CD4-positive, alpha-beta memory T cell (primary cell): ENCODE results near the gene CRADD. TPM values are rescaled to one million over a fixed set of nuclear protein-coding genes. Genes with fewer than 3 reads are reported as not detected.

ENCODE experiments used
- CTCF ChIA-PET: fragments of 350-600 bp; sonication (Branson Sonifier 250); formaldehyde crosslinking; loops from one replicate; lab custom pipeline; 2021; ENCODE audit warnings: inconsistent platforms; ENCODE audit not compliant: partially characterized antibody; lab: Charles Lee
- POLR2A ChIA-PET: fragments of 350-600 bp; sonication (Branson Sonifier 250); formaldehyde crosslinking; loops from one replicate; lab custom pipeline; 2021; ENCODE audit not compliant: partially characterized antibody; lab: Charles Lee
- DNase-seq, 5 donors: peaks; one replicate each; pipeline versions ENCODE4 v3.0.0 to v3.0.0-alpha.2; 2020 to 2022; ENCODE audit warnings: mixed read lengths in 1 of 5
- H3K27ac ChIP-seq: one replicate; pipeline ENCODE4 v1.7.0; 2013; ENCODE audit warnings: low read depth, low read length
- H3K27me3 ChIP-seq: 2 replicates; pipeline ENCODE4 v1.7.0; 2013; ENCODE audit warnings: mild to moderate bottlenecking, low read length, moderate library complexity; ENCODE audit not compliant: insufficient read depth
- H3K36me3 ChIP-seq: 2 replicates; pipeline ENCODE4 v1.7.0; 2013; ENCODE audit warnings: mild to moderate bottlenecking, low read length, moderate library complexity; ENCODE audit not compliant: insufficient read depth
- H3K4me1 ChIP-seq: 2 replicates; pipeline ENCODE4 v1.7.0; 2013; ENCODE audit warnings: mild to moderate bottlenecking, low read length, moderate library complexity; ENCODE audit not compliant: insufficient read depth
- H3K4me3 ChIP-seq, 2 donors: one replicate each; pipeline ENCODE4 v1.7.0; 2013; ENCODE audit warnings: low read length in 2 of 2, mild to moderate bottlenecking in 1 of 2
- H3K9me3 ChIP-seq, 2 donors: one replicate each; pipeline ENCODE4 v1.7.0; 2013; ENCODE audit warnings: low read length in 2 of 2, control low read depth in 1 of 2; ENCODE audit not compliant: control insufficient read depth in 1 of 2
- H3K27ac Mint-ChIP-seq, 7 donors: one replicate each; pipeline ENCODE4 v1.8.0; 2020 to 2021; ENCODE audit warnings: mixed read lengths in 7 of 7, mild to moderate bottlenecking in 6 of 7, inconsistent platforms in 3 of 7, moderate library complexity in 3 of 7
- H3K27me3 Mint-ChIP-seq, 2 donors: one replicate each; pipeline ENCODE4 v1.8.0; 2020 to 2021; ENCODE audit warnings: mixed read lengths in 2 of 2
- H3K36me3 Mint-ChIP-seq, 2 donors: one replicate each; pipeline ENCODE4 v1.8.0; 2020 to 2021; ENCODE audit warnings: mixed read lengths in 2 of 2, inconsistent platforms in 1 of 2, mild to moderate bottlenecking in 1 of 2
- H3K4me1 Mint-ChIP-seq, 4 donors: one replicate each; pipeline ENCODE4 v1.8.0; 2020 to 2021; ENCODE audit warnings: mixed read lengths in 4 of 4, mild to moderate bottlenecking in 1 of 4
- H3K4me3 Mint-ChIP-seq, 8 donors: one replicate each; pipeline ENCODE4 v1.8.0; 2020 to 2021; ENCODE audit warnings: mixed read lengths in 8 of 8, mild to moderate bottlenecking in 7 of 8, moderate library complexity in 6 of 8, inconsistent platforms in 3 of 8
- H3K9me3 Mint-ChIP-seq, 8 donors: one replicate each; pipeline ENCODE4 v1.8.0; 2020 to 2021; ENCODE audit warnings: mixed read lengths in 8 of 8, mild to moderate bottlenecking in 5 of 8, inconsistent platforms in 3 of 8, moderate library complexity in 1 of 8
- intact Hi-C: fragments of 100-400 bp; cut with micrococcal nuclease; formaldehyde crosslinking; loops from one replicate; pipeline ENCODE4 v1.15.1; 2023
- polyA plus RNA-seq, 2 donors: library from polyadenylated mRNA; unstranded; fragments of 300-500 nt; fragmentation: Illumina TruSeq; gene quantifications; one replicate each; pipeline ENCODE4 v1.2.3, GENCODE V29; 2021
- total RNA-seq, 2 experiments: library from RNA; stranded (reverse); gene quantifications; one replicate each; pipeline ENCODE4 v1.2.3, GENCODE V29; 2021

Gene CRADD
- total and polyA plus RNA-seq, 4 experiments from 2014 or later = 13.3 to 18.3 (median 15.9) TPM

GRCh38 chr12:93704625-93705024 lies 27.4 kb downstream of the CRADD start:
- Mint-ChIP-seq H3K9me3 (peaks cover 0 to 18% (median 9%) of the 10 kb centered on the region in 8 donors), H3K4me3 (no peak overlapping the region), H3K36me3 (peaks cover 3 to 30% of the 10 kb centered on the region in 2 donors), H3K27ac (peak overlapping the region in 1 of 7 donors; percentile 13), H3K27me3 (no peaks in the 10 kb centered on the region), H3K4me1 (peaks cover 9 to 22% (median 13%) of the 10 kb centered on the region in 4 donors)
- intact Hi-C loops = no loop called here
- no peak for DNase-seq
- H3K4me1 ChIP-seq = no peaks in the 10 kb centered on the region
- no peaks in the 10 kb centered on the region for H3K27me3 ChIP-seq
- no peaks in the 10 kb centered on the region for H3K36me3 ChIP-seq
- H3K27ac ChIP-seq = no peak overlapping the region
- CTCF ChIA-PET = no interaction called here
- POLR2A ChIA-PET = no interaction called here
- no peaks in the 10 kb centered on the region for H3K9me3 ChIP-seq
- no peak overlapping the region for H3K4me3 ChIP-seq

- H3K4me3 Mint-ChIP-seq = no peak overlapping the region
- H3K36me3 Mint-ChIP-seq = peaks cover 4 to 36% of the 10 kb centered on the region in 2 donors
- Histone ChIP-seq H3K9me3 (peaks cover 0 to 3% of the 10 kb centered on the region in 2 donors), H3K36me3 (no peaks in the 10 kb centered on the region), H3K27ac (no peak overlapping the region), H3K27me3 (no peaks in the 10 kb centered on the region), H3K4me3 (no peak overlapping the region), H3K4me1 (no peaks in the 10 kb centered on the region)
- POLR2A ChIA-PET = no interaction called here
- H3K27me3 Mint-ChIP-seq = no peaks in the 10 kb centered on the region
- CTCF ChIA-PET = no interaction called here
- peaks cover 0 to 24% (median 14%) of the 10 kb centered on the region in 8 donors for H3K9me3 Mint-ChIP-seq
- no peak for DNase-seq
- peaks cover 5 to 20% (median 11%) of the 10 kb centered on the region in 4 donors for H3K4me1 Mint-ChIP-seq
- intact Hi-C loops = no loop called here
- no peak overlapping the region for H3K27ac Mint-ChIP-seq
Observed at GRCh38 chr12:93705237-93705636, 28.1 kb downstream of the CRADD start.

GRCh38 chr12:93706387-93706786 lies 29.2 kb downstream of the CRADD start:
- Mint-ChIP-seq H3K4me3 (no peak overlapping the region), H3K9me3 (peaks cover 0 to 25% (median 18%) of the 10 kb centered on the region in 8 donors), H3K4me1 (peaks cover 5 to 20% (median 7%) of the 10 kb centered on the region in 4 donors), H3K27ac (peak overlapping the region in 1 of 7 donors; percentile 53), H3K36me3 (peaks cover 4 to 38% of the 10 kb centered on the region in 2 donors), H3K27me3 (no peaks in the 10 kb centered on the region)
- H3K36me3 ChIP-seq = no peaks in the 10 kb centered on the region
- no peak overlapping the region for H3K4me3 ChIP-seq
- no peak for DNase-seq
- no peaks in the 10 kb centered on the region for H3K27me3 ChIP-seq
- intact Hi-C loops = no loop called here
- H3K27ac ChIP-seq = no peak overlapping the region
- H3K4me1 ChIP-seq = no peaks in the 10 kb centered on the region
- CTCF ChIA-PET = interaction anchor here (1.2 kb wide), 1 partner anchor 719 kb away, joined by 3 read pairs; no protein-coding TSS in a partner anchor
- POLR2A ChIA-PET = no interaction called here
- H3K9me3 ChIP-seq = peaks cover 0 to 3% of the 10 kb centered on the region in 2 donors

- Histone ChIP-seq H3K4me1 (no peaks in the 10 kb centered on the region), H3K27me3 (no peaks in the 10 kb centered on the region), H3K27ac (no peak overlapping the region), H3K36me3 (no peaks in the 10 kb centered on the region), H3K4me3 (no peak overlapping the region), H3K9me3 (peaks cover 0 to 3% of the 10 kb centered on the region in 2 donors)
- H3K9me3 Mint-ChIP-seq = peaks cover 0 to 27% (median 20%) of the 10 kb centered on the region in 8 donors
- no peaks in the 10 kb centered on the region for H3K27me3 Mint-ChIP-seq
- no peak overlapping the region for H3K27ac Mint-ChIP-seq
- intact Hi-C loops = no loop called here
- DNase-seq = no peak
- ChIA-PET POLR2A (no interaction called here), CTCF (interaction anchor here (1.2 kb wide), 1 partner anchor 719 kb away, joined by 3 read pairs; no protein-coding TSS in a partner anchor)
- peaks cover 6 to 40% of the 10 kb centered on the region in 2 donors for H3K36me3 Mint-ChIP-seq
- H3K4me1 Mint-ChIP-seq = peaks cover 3 to 18% (median 6%) of the 10 kb centered on the region in 4 donors
- no peak overlapping the region for H3K4me3 Mint-ChIP-seq
Observed at GRCh38 chr12:93706824-93707223, 29.6 kb downstream of the CRADD start.

- peaks cover 0 to 29% (median 20%) of the 10 kb centered on the region in 8 donors for H3K9me3 Mint-ChIP-seq
- POLR2A ChIA-PET = no interaction called here
Observed at GRCh38 chr12:93707836-93708235, 30.7 kb downstream of the CRADD start.

GRCh38 chr12:93708952-93709351 lies 31.8 kb downstream of the CRADD start:
- POLR2A ChIA-PET = no interaction called here
- CTCF ChIA-PET = no interaction called here
- no peak for DNase-seq
- Mint-ChIP-seq H3K4me1 (peaks cover 0 to 12% (median 6%) of the 10 kb centered on the region in 4 donors), H3K4me3 (no peak overlapping the region), H3K27ac (no peak overlapping the region), H3K27me3 (no peaks in the 10 kb centered on the region), H3K9me3 (peaks cover 0 to 29% (median 20%) of the 10 kb centered on the region in 8 donors), H3K36me3 (peaks cover 8 to 44% of the 10 kb centered on the region in 2 donors)
- H3K4me3 ChIP-seq = no peak overlapping the region
- H3K4me1 ChIP-seq = no peaks in the 10 kb centered on the region
- H3K36me3 ChIP-seq = no peaks in the 10 kb centered on the region
- peaks cover 0 to 3% of the 10 kb centered on the region in 2 donors for H3K9me3 ChIP-seq
- H3K27me3 ChIP-seq = no peaks in the 10 kb centered on the region
- intact Hi-C loops = no loop called here
- H3K27ac ChIP-seq = no peak overlapping the region

More at GRCh38 chr12:93707836-93708235, 30.7 kb downstream of the CRADD start:
- CTCF ChIA-PET = no interaction called here
- peaks cover 0 to 12% (median 6%) of the 10 kb centered on the region in 4 donors for H3K4me1 Mint-ChIP-seq
- peaks cover 8 to 44% of the 10 kb centered on the region in 2 donors for H3K36me3 Mint-ChIP-seq
- no peak overlapping the region for H3K4me3 Mint-ChIP-seq
- Histone ChIP-seq H3K36me3 (no peaks in the 10 kb centered on the region), H3K27me3 (no peaks in the 10 kb centered on the region), H3K27ac (no peak overlapping the region), H3K4me1 (no peaks in the 10 kb centered on the region), H3K4me3 (no peak overlapping the region), H3K9me3 (peaks cover 0 to 3% of the 10 kb centered on the region in 2 donors)
- DNase-seq = no peak
- H3K27me3 Mint-ChIP-seq = no peaks in the 10 kb centered on the region
- intact Hi-C loops = no loop called here
- no peak overlapping the region for H3K27ac Mint-ChIP-seq

- CTCF ChIA-PET = no interaction called here
- Mint-ChIP-seq H3K9me3 (peaks cover 0 to 29% (median 20%) of the 10 kb centered on the region in 8 donors), H3K27ac (no peak overlapping the region), H3K4me1 (peaks cover 0 to 12% (median 5%) of the 10 kb centered on the region in 4 donors), H3K4me3 (no peak overlapping the region), H3K27me3 (no peaks in the 10 kb centered on the region), H3K36me3 (peaks cover 8 to 44% of the 10 kb centered on the region in 2 donors)
- POLR2A ChIA-PET = no interaction called here
- Histone ChIP-seq H3K4me1 (no peaks in the 10 kb centered on the region), H3K27me3 (no peaks in the 10 kb centered on the region), H3K36me3 (no peaks in the 10 kb centered on the region), H3K4me3 (no peak overlapping the region), H3K9me3 (peaks cover 0 to 3% of the 10 kb centered on the region in 2 donors), H3K27ac (no peak overlapping the region)
- no peak for DNase-seq
- intact Hi-C loops = no loop called here
Observed at GRCh38 chr12:93709386-93709785, 32.2 kb downstream of the CRADD start.
